Caco-2 (cell line): ENCODE measurements around the gene GRK5. TPM values are rescaled to one million over a fixed set of nuclear protein-coding genes. Genes with fewer than 3 reads are reported as not detected.

ENCODE experiments used
- BruUV-seq: library from RNA; stranded (reverse); fragments of 400-500 nt; replicated peaks from 2 replicates; lab custom pipeline; 2021; lab: Mats Ljungman, UMichigan
- CTCF ChIA-PET: fragments of 300-600 bp; sonication (Branson Sonifier 250); formaldehyde crosslinking; loops from one replicate; lab custom pipeline; 2022; ENCODE audit warnings: antibody characterized with exemption; lab: Charles Lee
- POLR2A ChIA-PET: fragments of 300-600 bp; sonication (Branson Sonifier 250); formaldehyde crosslinking; loops from one replicate; lab custom pipeline; 2022; ENCODE audit warnings: antibody characterized with exemption; lab: Charles Lee
- DNase-seq, 2 experiments: peaks; one replicate each; pipeline versions ENCODE4 v3.0.0 to v3.0.0-alpha.2; 2020 to 2022
- H3K27me3 ChIP-seq: replicated peaks from 2 replicates; pipeline ENCODE4 v1.6.0; 2011; ENCODE audit warnings: low read length; ENCODE audit not compliant: control insufficient read depth, insufficient read depth
- H3K36me3 ChIP-seq: 2 replicates; pipeline ENCODE4 v1.5.1; 2011; ENCODE audit warnings: low read length; ENCODE audit not compliant: control insufficient read depth, insufficient read depth
- H3K4me1 ChIP-seq: fragments of 250-450 bp; sonication (Bioruptor Pico); 2 replicates; pipeline ENCODE4 v1.5.1; 2020; ENCODE audit warnings: mild to moderate bottlenecking
- H3K4me3 ChIP-seq: 2 replicates; pipeline ENCODE4 v1.5.1; 2011; ENCODE audit warnings: low read depth, mild to moderate bottlenecking, control low read depth, low read length
- H3K9me3 ChIP-seq: fragments of 250-450 bp; sonication (Bioruptor Pico); 2 replicates; pipeline ENCODE4 v1.5.1; 2020; ENCODE audit warnings: mild to moderate bottlenecking, moderate library complexity
- H3K27ac Mint-ChIP-seq: one replicate; pipeline ENCODE4 v1.8.0; 2022; ENCODE audit warnings: mixed read lengths; ENCODE audit not compliant: unreplicated experiment
- H3K27me3 Mint-ChIP-seq: one replicate; pipeline ENCODE4 v1.8.0; 2022; ENCODE audit warnings: mixed read lengths; ENCODE audit not compliant: insufficient read depth, unreplicated experiment
- H3K36me3 Mint-ChIP-seq: one replicate; pipeline ENCODE4 v1.8.0; 2022; ENCODE audit warnings: mild to moderate bottlenecking, mixed read lengths; ENCODE audit not compliant: insufficient read depth, unreplicated experiment
- H3K4me1 Mint-ChIP-seq: one replicate; pipeline ENCODE4 v1.8.0; 2022; ENCODE audit warnings: low read depth, mixed read lengths; ENCODE audit not compliant: unreplicated experiment
- H3K4me3 Mint-ChIP-seq: one replicate; pipeline ENCODE4 v1.8.0; 2022; ENCODE audit warnings: mild to moderate bottlenecking, moderate library complexity, mixed read lengths; ENCODE audit not compliant: unreplicated experiment
- H3K9me3 Mint-ChIP-seq: one replicate; pipeline ENCODE4 v1.8.0; 2022; ENCODE audit warnings: mixed read lengths; ENCODE audit not compliant: unreplicated experiment
- CTCF ChIP-seq, 2 experiments: fragments of 200-600 bp in 1 of 2; IDR thresholded peaks; 1 replicate in 1 of 2; 2 replicates in 1 of 2; pipeline versions ENCODE4 v1.5.1 to v1.8.0; 2011 to 2022; ENCODE audit warnings: antibody characterized with exemption in 1 of 2, control low read depth in 1 of 2, inconsistent platforms in 1 of 2, low read depth in 1 of 2, low read length in 1 of 2, mild to moderate bottlenecking in 1 of 2, moderate library complexity in 1 of 2; ENCODE audit not compliant: insufficient read depth in 1 of 2, severe bottlenecking in 1 of 2, unreplicated experiment in 1 of 2
- intact Hi-C: fragments of 100-400 bp; cut with micrococcal nuclease; formaldehyde crosslinking; loops from one replicate; pipeline ENCODE4 v1.10.0; 2022; ENCODE audit not compliant: unreplicated experiment
- total RNA-seq: library from RNA; stranded (reverse); gene quantifications from 2 replicates; pipeline ENCODE4 v1.2.3, GENCODE V29; 2022

Gene GRK5
- total RNA-seq, 1 experiment from 2014 or later, result 7.7 TPM

DNA sequence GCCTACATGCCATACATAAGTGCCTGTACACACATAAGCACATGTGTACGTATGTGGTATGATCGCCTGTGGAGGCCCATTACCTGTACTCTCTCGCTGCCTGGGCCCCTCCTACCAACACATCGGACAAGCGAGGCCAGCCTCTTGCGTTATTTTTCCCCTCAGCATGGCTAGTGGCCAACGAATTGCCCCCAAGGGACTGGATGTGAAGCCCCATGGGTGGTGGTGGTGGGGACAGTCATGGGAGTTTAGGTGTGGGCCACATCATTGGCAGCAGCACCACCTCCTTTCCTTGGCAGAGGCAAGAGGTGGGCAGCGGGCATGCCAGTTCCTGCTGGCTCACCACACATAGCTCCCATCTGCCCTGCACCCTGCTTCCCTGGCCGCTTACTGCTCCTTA, 10.0 kb downstream of the GRK5 start:
- no peaks in the 10 kb centered on the region for H3K27me3 ChIP-seq
- no peak for DNase-seq
- no TSS peak for BruUV-seq
- peaks cover 27% of the 10 kb centered on the region for H3K4me1 Mint-ChIP-seq
- peaks cover 37% of the 10 kb centered on the region for H3K4me1 ChIP-seq
- no peaks in the 10 kb centered on the region for H3K27me3 Mint-ChIP-seq
- no peak overlapping the region for H3K27ac Mint-ChIP-seq
- H3K9me3 ChIP-seq, result no peaks in the 10 kb centered on the region
- H3K9me3 Mint-ChIP-seq, result no peaks in the 10 kb centered on the region
- H3K4me3 ChIP-seq, result no peak overlapping the region
- TF ChIP-seq CTCF (IDR thresholded peaks at IDR 0.05; ENCODE audit: insufficient read depth in 1 of 2, low read depth in 1 of 2, low read length in 1 of 2, severe bottlenecking in 1 of 2, unreplicated experiment in 1 of 2), result no peak
- CTCF ChIA-PET, result interaction anchor here (1.2 to 1.3 kb wide), 2 partner anchors 11 to 54 kb away, joined by 4 to 6 read pairs; no protein-coding TSS in a partner anchor
- no peaks in the 10 kb centered on the region for H3K36me3 ChIP-seq
- POLR2A ChIA-PET, result no interaction called here
- H3K36me3 Mint-ChIP-seq, result peaks cover 5% of the 10 kb centered on the region
- intact Hi-C loops, result no loop called here
- H3K4me3 Mint-ChIP-seq, result no peak overlapping the region

- Mint-ChIP-seq H3K36me3 (peaks cover 5% of the 10 kb centered on the region), H3K9me3 (no peaks in the 10 kb centered on the region), H3K27me3 (no peaks in the 10 kb centered on the region), H3K27ac (no peak overlapping the region), H3K4me3 (no peak overlapping the region), H3K4me1 (peaks cover 32% of the 10 kb centered on the region)
- Histone ChIP-seq H3K9me3 (no peaks in the 10 kb centered on the region), H3K4me3 (no peak overlapping the region), H3K27me3 (no peaks in the 10 kb centered on the region), H3K36me3 (no peaks in the 10 kb centered on the region), H3K4me1 (peaks cover 43% of the 10 kb centered on the region)
- CTCF ChIA-PET, result interaction anchor here (0.8 to 1.3 kb wide), 4 partner anchors 9 to 53 kb away, joined by 3 to 6 read pairs (median 4); no protein-coding TSS in a partner anchor
- no peak for TF ChIP-seq CTCF (IDR thresholded peaks at IDR 0.05; ENCODE audit: insufficient read depth in 1 of 2, low read depth in 1 of 2, low read length in 1 of 2, severe bottlenecking in 1 of 2, unreplicated experiment in 1 of 2)
- intact Hi-C loops, result no loop called here
- POLR2A ChIA-PET, result no interaction called here
- BruUV-seq, result no TSS peak
- no peak for DNase-seq
Measured at GRCh38 chr10:119217991-119218490, 10.7 kb downstream of the GRK5 start.

GRCh38 chr10:119219871-119220270, 12.5 kb downstream of the GRK5 start:
- intact Hi-C loops, result no loop called here
- no peaks in the 10 kb centered on the region for H3K9me3 Mint-ChIP-seq
- ChIA-PET POLR2A (no interaction called here), CTCF (no interaction called here)
- no peak for TF ChIP-seq CTCF (IDR thresholded peaks at IDR 0.05; ENCODE audit: insufficient read depth in 1 of 2, low read depth in 1 of 2, low read length in 1 of 2, severe bottlenecking in 1 of 2, unreplicated experiment in 1 of 2)
- H3K27ac Mint-ChIP-seq, result no peak overlapping the region
- H3K4me1 Mint-ChIP-seq, result peaks cover 28% of the 10 kb centered on the region
- no peak for DNase-seq
- BruUV-seq, result no TSS peak
- Histone ChIP-seq H3K4me3 (no peak overlapping the region), H3K27me3 (no peaks in the 10 kb centered on the region), H3K36me3 (no peaks in the 10 kb centered on the region), H3K4me1 (peaks cover 47% of the 10 kb centered on the region), H3K9me3 (no peaks in the 10 kb centered on the region)
- no peaks in the 10 kb centered on the region for H3K27me3 Mint-ChIP-seq
- peaks cover 5% of the 10 kb centered on the region for H3K36me3 Mint-ChIP-seq
- no peak overlapping the region for H3K4me3 Mint-ChIP-seq
